IPS DF 6.9 (cell line): ENCODE measurements around the gene CTTNBP2.
A peak's percentile ranks its signal among the peaks of the same experiment; 100 is the strongest.

Experiments
- DNase-seq: peaks from one replicate; pipeline ENCODE4 v3.0.0-alpha.2; 2013; ENCODE audit warnings: low read depth, low spot score
- H3K27ac ChIP-seq: one replicate; pipeline ENCODE4 v1.5.1; 2013; ENCODE audit warnings: low read length, control low read depth
- H3K27me3 ChIP-seq: 2 replicates; pipeline ENCODE4 v1.6.1; 2013; ENCODE audit warnings: mild to moderate bottlenecking, low read length; ENCODE audit not compliant: control insufficient read depth, insufficient read depth
- H3K36me3 ChIP-seq: 2 replicates; pipeline ENCODE4 v1.6.1; 2013; ENCODE audit warnings: low read length; ENCODE audit not compliant: control insufficient read depth, insufficient read depth
- H3K4me1 ChIP-seq: 2 replicates; pipeline ENCODE4 v1.6.1; 2013; ENCODE audit warnings: low read length; ENCODE audit not compliant: control insufficient read depth, insufficient read depth
- H3K4me3 ChIP-seq: 2 replicates; pipeline ENCODE4 v1.5.1; 2013; ENCODE audit warnings: mild to moderate bottlenecking, low read length
- H3K9me3 ChIP-seq: 2 replicates; pipeline ENCODE4 v1.6.1; 2013; ENCODE audit warnings: low read length, inconsistent platforms; ENCODE audit not compliant: control insufficient read depth, insufficient read depth
- WGBS: extraction: QIAGEN DNeasy Blood & Tissue Kit; methylation state at CpG from one replicate; pipeline ENCODE4 v1.1.7; 2013; ENCODE audit warnings: mixed read lengths, missing lambda C conversion rate; ENCODE audit not compliant: insufficient read length, insufficient coverage; 5-methylcytosine and 5-hydroxymethylcytosine counted together

Gene CTTNBP2

DNA sequence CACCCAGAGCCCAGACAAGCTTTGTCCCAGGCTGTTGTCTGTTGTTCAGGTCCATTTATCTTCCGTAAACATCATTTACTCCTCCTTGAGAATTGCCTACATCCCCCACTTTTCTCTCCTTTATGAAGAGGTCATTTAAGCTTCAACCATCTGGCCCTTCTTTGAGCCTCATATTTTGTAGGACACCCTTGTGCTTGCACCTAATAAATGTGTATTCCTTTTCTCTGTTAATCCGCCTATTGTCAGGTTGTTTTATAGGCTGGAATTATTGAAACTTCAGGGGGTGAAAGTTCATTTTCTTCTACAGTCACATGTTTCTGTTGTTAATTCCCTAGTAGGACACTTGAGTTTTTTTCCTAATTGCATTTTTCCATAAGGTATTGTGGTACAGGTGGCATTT lies 19.6 kb upstream of the CTTNBP2 start:
- no peak overlapping the region for H3K4me3 ChIP-seq
- no peak for DNase-seq
- WGBS, result no CpG with 5 or more reads among the region's 2 CpGs

DNA sequence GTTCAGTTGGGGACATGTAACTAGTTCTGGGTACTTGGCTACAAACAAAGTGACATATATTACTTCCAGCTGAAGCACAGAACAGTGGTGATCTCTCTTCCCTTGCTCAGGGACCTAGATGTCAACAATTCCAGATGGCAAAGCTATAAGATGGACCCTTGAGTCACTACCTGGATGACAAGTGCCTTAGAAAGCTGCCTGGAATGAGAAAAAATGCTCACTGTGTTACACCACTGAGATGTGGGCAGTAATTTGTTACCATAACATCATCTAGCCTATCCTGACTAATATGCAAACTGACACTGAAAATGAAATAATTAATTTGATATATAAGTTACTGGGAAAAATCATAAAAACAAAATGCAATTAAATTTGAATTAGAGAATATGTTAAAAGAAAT lies 16.4 kb upstream of the CTTNBP2 start:
- H3K9me3 ChIP-seq, result no peaks in the 10 kb centered on the region
- no peak for DNase-seq
- no peak overlapping the region for H3K4me3 ChIP-seq
- no peak overlapping the region for H3K27ac ChIP-seq
- H3K27me3 ChIP-seq, result no peaks in the 10 kb centered on the region
- H3K4me1 ChIP-seq, result no peaks in the 10 kb centered on the region; the same call in 1 of the 2 replicates
- H3K36me3 ChIP-seq, result no peaks in the 10 kb centered on the region

More for the DNA sequence above, 19.6 kb upstream of the CTTNBP2 start:
- H3K9me3 ChIP-seq, result no peaks in the 10 kb centered on the region
- no peaks in the 10 kb centered on the region for H3K27me3 ChIP-seq
- H3K36me3 ChIP-seq, result no peaks in the 10 kb centered on the region
- no peaks in the 10 kb centered on the region; the same call in none of the 2 replicates for H3K4me1 ChIP-seq
- no peak overlapping the region for H3K27ac ChIP-seq

DNA sequence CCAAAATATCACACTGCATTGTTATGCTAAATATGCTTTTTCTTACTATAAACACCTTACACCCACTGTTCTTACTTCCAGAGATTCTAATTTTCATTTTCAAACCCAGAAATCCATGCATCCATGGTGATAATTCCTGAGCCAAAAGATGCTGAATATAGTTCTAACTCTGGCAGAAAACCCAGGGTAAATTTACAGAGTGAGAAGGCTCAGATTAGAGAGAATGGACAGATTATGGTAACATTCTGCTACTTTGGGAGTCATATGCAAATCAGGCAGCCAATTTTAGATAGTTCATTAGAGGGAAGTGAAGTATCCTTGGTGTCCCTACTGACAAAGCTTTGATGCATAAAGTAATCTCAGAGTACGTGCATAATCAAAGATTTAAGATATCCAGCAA lies 15.4 kb upstream of the CTTNBP2 start:
- Histone ChIP-seq H3K27me3 (no peaks in the 10 kb centered on the region), H3K9me3 (no peaks in the 10 kb centered on the region), H3K36me3 (no peaks in the 10 kb centered on the region), H3K27ac (no peak overlapping the region), H3K4me1 (no peaks in the 10 kb centered on the region; the same call in 1 of the 2 replicates), H3K4me3 (no peak overlapping the region)
- no CpG with 5 or more reads among the region's 1 CpG for WGBS
- no peak for DNase-seq

DNA sequence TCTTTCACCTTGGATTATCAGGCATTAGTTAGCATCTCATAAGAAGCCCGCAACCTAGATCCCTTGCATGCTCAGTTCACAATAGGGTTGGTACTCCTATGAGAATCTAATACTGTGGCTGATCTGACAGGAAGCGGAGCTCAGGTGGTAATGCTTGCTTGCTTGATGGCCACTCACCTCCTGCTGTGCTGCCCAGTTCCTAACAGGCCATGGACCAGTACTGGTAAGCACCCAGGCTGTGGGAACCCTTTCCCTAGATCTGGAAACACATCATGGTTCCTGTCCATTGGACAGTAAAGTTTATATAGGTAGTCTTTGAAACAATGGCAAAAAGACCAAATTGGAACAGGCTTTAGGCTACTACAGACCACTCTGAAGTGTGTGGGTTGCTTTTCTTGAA lies 9.4 kb upstream of the CTTNBP2 start:
- Histone ChIP-seq H3K27ac (no peak overlapping the region), H3K36me3 (no peaks in the 10 kb centered on the region)
- WGBS, result no CpG with 5 or more reads among the region's 2 CpGs

DNA sequence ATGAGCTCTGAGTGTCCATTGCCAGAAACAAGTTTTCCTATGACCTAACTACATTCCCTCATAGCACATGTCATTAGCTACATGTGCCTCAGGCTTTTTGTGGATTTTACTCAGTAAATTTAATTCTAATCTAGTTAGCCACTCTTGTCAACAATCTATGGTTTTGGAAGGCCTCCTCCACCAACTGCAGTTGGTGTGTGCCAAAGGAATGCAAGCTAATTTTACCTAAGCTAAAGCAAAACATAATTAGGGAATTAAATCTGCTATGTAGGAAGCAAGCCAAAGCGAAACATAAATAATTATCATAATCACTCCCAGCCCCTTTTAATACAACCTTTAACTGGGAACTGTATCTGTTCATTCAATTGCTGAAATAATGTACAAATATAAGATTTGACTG lies 3.5 kb upstream of the CTTNBP2 start:
- no peaks in the 10 kb centered on the region for H3K36me3 ChIP-seq
- H3K4me3 ChIP-seq, result no peak overlapping the region
- no peak overlapping the region for H3K27ac ChIP-seq
- WGBS, result no CpG with 5 or more reads among the region's 1 CpG
- no peak for DNase-seq
- no peaks in the 10 kb centered on the region for H3K9me3 ChIP-seq
- no peaks in the 10 kb centered on the region for H3K27me3 ChIP-seq
- no peaks in the 10 kb centered on the region for H3K4me1 ChIP-seq

More for the DNA sequence above, 9.4 kb upstream of the CTTNBP2 start:
- Histone ChIP-seq H3K4me3 (no peak overlapping the region), H3K9me3 (no peaks in the 10 kb centered on the region), H3K4me1 (no peaks in the 10 kb centered on the region), H3K27me3 (no peaks in the 10 kb centered on the region)
- no peak for DNase-seq

DNA sequence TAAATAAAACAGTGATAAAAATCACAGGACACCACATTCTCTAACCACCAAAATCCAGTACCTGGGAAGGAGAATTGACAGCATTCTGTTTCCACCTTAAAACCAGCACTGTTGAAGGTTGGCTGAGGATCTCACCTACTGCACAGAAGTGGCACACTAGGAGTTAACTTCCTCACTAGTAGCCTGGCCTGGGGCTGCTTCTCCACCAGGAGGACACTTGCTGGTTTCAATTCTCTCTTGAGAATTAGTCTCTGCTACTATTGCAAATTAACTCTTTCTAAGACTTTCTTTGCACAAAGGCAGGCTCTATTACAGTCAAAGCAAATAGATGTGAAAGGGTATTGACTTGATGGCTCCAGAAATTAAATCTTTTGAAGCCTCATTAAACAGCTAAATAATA lies 2.3 kb upstream of the CTTNBP2 start:
- H3K4me1 ChIP-seq, result no peaks in the 10 kb centered on the region
- no peaks in the 10 kb centered on the region for H3K36me3 ChIP-seq
- H3K27me3 ChIP-seq, result no peaks in the 10 kb centered on the region
- no peak overlapping the region for H3K27ac ChIP-seq
- H3K9me3 ChIP-seq, result no peaks in the 10 kb centered on the region
- H3K4me3 ChIP-seq, result no peak overlapping the region
- no peak for DNase-seq

DNA sequence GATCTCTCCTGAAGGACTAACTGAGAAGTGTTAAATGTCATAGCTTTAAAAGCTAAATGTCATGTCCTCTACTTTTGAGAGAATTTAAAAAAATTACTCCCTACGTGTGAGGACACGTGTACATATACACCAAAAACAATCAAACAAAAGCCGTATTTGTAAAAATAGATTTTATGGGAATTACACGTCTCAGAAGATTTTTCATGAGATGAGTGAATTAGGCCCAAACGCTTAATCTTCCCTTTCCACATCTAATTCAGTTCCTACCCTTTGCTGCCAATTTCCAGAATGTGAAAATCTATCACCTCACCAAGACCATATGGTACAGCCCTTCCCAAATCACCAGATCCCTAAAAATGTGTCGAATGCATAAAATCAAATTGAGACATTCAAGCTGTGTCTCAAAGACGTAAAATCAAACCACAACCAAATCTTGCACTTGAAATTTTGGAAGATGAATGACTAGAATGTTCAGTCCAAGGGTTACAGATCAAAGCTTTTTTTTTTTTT lies 1.0 kb upstream of the CTTNBP2 start:
- no CpG with 5 or more reads among the region's 7 CpGs for WGBS
- Histone ChIP-seq H3K27me3 (no peaks in the 10 kb centered on the region), H3K4me1 (no peaks in the 10 kb centered on the region), H3K27ac (no peak overlapping the region), H3K9me3 (no peaks in the 10 kb centered on the region), H3K4me3 (no peak overlapping the region), H3K36me3 (no peaks in the 10 kb centered on the region)
- DNase-seq, result no peak

DNA sequence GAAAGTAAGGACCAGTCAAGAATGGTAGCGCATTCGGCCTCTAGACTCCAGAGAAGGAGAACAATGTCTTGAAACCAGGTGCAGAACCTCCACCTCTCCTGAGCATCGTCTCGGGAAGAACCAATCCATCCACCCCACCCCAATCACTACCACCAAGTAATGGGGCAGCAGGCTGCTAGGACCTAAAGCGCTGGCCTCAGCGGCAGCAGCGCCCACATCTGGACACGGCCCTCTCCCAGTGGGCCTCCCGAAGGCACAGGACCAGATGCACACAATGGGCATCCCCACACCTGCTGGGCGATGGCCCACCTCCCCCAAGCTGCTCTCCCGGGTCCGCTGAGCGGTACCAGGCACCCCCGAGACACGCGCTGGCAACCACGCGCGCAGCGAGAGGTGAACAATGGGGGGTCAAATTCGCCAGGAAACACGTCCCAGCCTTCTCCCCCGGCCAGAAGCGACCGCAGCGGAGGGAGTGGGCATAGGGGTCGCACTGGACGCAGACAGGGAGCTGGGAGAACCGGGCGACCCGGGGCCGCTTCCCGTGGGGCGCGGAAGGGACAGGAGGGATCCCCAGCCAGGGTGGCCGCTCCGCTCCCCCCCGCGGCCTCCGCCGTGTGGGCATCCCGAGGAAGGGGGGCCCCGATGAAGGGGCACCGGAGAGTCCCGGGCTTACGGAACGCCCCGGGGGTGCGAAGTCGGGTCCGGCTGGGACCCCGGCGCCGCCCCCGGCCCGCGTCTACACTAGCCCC lies 506 bp downstream of the CTTNBP2 start:
- Histone ChIP-seq H3K27ac (no peak overlapping the region), H3K4me1 (no peaks in the 10 kb centered on the region), H3K27me3 (no peaks in the 10 kb centered on the region), H3K36me3 (no peaks in the 10 kb centered on the region), H3K4me3 (peak overlapping the region; percentile 83), H3K9me3 (no peaks in the 10 kb centered on the region)
- DNase-seq, result no peak
- no CpG with 5 or more reads among the region's 57 CpGs for WGBS

DNA sequence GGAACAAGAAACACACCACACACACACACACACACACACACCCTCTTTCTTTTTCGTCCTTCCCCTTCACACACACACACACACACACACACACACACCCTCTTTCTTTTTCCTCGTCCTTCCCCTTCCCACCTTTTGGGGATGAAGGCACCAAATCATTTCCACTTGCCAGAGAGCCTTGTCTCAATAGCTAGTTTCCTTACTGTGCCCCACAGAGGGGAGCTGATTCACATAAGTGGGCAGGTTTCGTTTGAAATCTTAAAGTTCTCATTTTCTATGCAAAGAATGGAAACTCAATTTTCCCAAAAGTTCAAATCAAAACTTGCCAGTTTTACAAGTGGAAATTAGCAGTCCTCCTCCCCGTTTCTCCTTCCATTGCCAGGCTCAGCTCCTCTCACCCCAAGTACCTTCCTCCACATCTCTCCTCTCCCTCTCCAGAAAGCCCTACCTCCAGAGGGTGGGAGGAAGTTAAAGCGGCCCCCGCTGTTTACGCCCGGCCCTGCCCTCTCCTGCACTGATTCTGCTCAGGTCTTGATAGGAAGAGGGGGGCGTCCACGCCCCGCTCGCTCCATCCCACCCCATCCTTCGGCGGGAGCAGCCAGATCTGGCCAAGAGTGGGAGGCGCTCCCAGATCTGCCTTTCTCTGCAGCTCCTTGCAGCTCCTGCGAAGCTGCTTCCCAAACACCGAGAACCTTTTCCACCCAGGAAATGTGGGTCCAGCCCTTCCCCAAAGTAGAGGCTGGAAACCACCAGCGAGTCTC lies 1.3 kb downstream of the CTTNBP2 start:
- DNase-seq, result no peak
- Histone ChIP-seq H3K27ac (no peak overlapping the region), H3K4me3 (peak overlapping the region; percentile 83), H3K27me3 (no peaks in the 10 kb centered on the region), H3K4me1 (no peaks in the 10 kb centered on the region), H3K36me3 (no peaks in the 10 kb centered on the region), H3K9me3 (no peaks in the 10 kb centered on the region)
- no CpG with 5 or more reads among the region's 18 CpGs for WGBS

DNA sequence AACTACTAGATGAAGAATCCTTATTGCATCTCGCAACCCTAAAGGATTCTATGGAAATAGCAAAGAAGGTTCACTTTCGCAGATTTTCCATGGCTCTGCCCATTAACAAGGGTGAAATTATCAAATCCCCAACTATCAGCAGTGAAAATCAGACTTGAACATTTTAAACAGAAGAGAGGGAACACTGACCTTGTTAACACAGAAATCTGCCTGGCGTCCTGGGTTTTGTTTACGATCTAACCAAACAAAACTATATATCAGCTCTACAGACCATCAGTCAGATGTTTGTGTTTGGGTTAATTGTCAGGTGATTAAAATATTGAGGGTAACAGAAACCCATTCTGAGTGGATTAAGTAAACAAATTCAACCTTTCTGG lies 1.9 kb downstream of the CTTNBP2 start:
- Histone ChIP-seq H3K4me1 (no peaks in the 10 kb centered on the region), H3K27me3 (no peaks in the 10 kb centered on the region), H3K4me3 (no peak overlapping the region; the same call in 1 of the 2 replicates), H3K36me3 (no peaks in the 10 kb centered on the region), H3K27ac (no peak overlapping the region), H3K9me3 (no peaks in the 10 kb centered on the region)
- DNase-seq, result no peak
- WGBS, result no CpG with 5 or more reads among the region's 4 CpGs
